SK-N-SH (cell line): ENCODE data around the gene LMAN1L. TPM values are rescaled to one million over a fixed set of nuclear protein-coding genes. Genes with fewer than 3 reads are reported as not detected.
A peak's percentile ranks its signal among the peaks of the same experiment; 100 is the strongest.

Source experiments
- CTCF ChIA-PET: fragments of 300-600, 350-600 bp; formaldehyde crosslinking; extraction: SDS; loops from one replicate; lab custom pipeline; 2021; lab: Yijun Ruan, JAX
- POLR2A ChIA-PET: fragments of 350-600 bp; sonication (Branson Sonifier 250); formaldehyde crosslinking; extraction: SDS; loops from one replicate; lab custom pipeline; 2020; ENCODE audit warnings: antibody characterized with exemption, inconsistent platforms; lab: Yijun Ruan, JAX
- DNase-seq: peaks from one replicate; pipeline ENCODE4 v3.0.0; 2012
- H2AFZ ChIP-seq: fragments of 200-600 bp; sonication (generic); 2 replicates; pipeline ENCODE4 v1.8.1; 2016; ENCODE audit warnings: antibody characterized with exemption, mild to moderate bottlenecking, low read depth
- H3F3A ChIP-seq: fragments of 200-600 bp; sonication (generic); replicated peaks from 2 replicates; pipeline ENCODE3; 2016; ENCODE audit warnings: antibody characterized with exemption, mild to moderate bottlenecking; ENCODE audit not compliant: insufficient read depth
- H3K27ac ChIP-seq, 2 experiments: fragments of 200-500 bp in 1 of 2; fragments of 200-600 bp in 1 of 2; sonication (Bioruptor generic) in 1 of 2; sonication (generic), shearing (Covaris generic) in 1 of 2; 2 replicates each; pipeline versions ENCODE4 v1.5.1 to v1.6.1; 2014 to 2016; ENCODE audit warnings: low read depth in 2 of 2, inconsistent platforms in 1 of 2, low read length in 1 of 2, mild to moderate bottlenecking in 1 of 2, mixed read lengths in 1 of 2
- H3K27me3 ChIP-seq: fragments of 200-600 bp; sonication (generic), shearing (Covaris generic); 2 replicates; pipeline ENCODE4 v1.6.1; 2016; ENCODE audit warnings: mixed run types; ENCODE audit not compliant: insufficient read depth
- H3K36me3 ChIP-seq, 2 experiments: fragments of 200-500 bp in 1 of 2; fragments of 200-600 bp in 1 of 2; sonication (Bioruptor generic) in 1 of 2; sonication (generic) in 1 of 2; replicated peaks in 1 of 2; 2 replicates each; pipeline versions ENCODE3 to v1.5.1; 2014 to 2016; ENCODE audit warnings: low read length in 1 of 2, mild to moderate bottlenecking in 1 of 2; ENCODE audit not compliant: insufficient read depth in 2 of 2, control insufficient read depth in 1 of 2
- H3K4me1 ChIP-seq, 2 experiments: fragments of 200-500 bp in 1 of 2; fragments of 200-600 bp in 1 of 2; sonication (Bioruptor generic) in 1 of 2; sonication (generic), shearing (Covaris generic) in 1 of 2; 2 replicates each; pipeline versions ENCODE4 v1.5.1 to v1.6.1; 2014 to 2016; ENCODE audit warnings: low read depth in 1 of 2, low read length in 1 of 2, mixed run types in 1 of 2; ENCODE audit not compliant: insufficient read depth in 2 of 2, control insufficient read depth in 1 of 2
- H3K4me2 ChIP-seq: fragments of 200-600 bp; sonication (generic), shearing (Covaris generic); 2 replicates; pipeline ENCODE4 v1.6.1; 2017; ENCODE audit warnings: mixed run types
- H3K4me3 ChIP-seq, 2 experiments: fragments of 200-500 bp in 1 of 2; fragments of 200-600 bp in 1 of 2; sonication (Bioruptor generic) in 1 of 2; sonication (generic), shearing (Covaris generic) in 1 of 2; 2 replicates each; pipeline versions ENCODE4 v1.5.1 to v1.8.1; 2014 to 2016; ENCODE audit warnings: low read depth in 2 of 2, inconsistent platforms in 1 of 2, low read length in 1 of 2, mild to moderate bottlenecking in 1 of 2, mixed read lengths in 1 of 2, moderate library complexity in 1 of 2
- H3K79me2 ChIP-seq: fragments of 200-600 bp; sonication (generic); 2 replicates; pipeline ENCODE4 v1.8.1; 2017; ENCODE audit warnings: mild to moderate bottlenecking; ENCODE audit not compliant: insufficient read depth
- H3K9ac ChIP-seq: fragments of 200-600 bp; sonication (generic); 2 replicates; pipeline ENCODE4 v1.6.1; 2017; ENCODE audit warnings: mixed run types
- H3K9me2 ChIP-seq: fragments of 200-600 bp; sonication (generic); 2 replicates; pipeline ENCODE4 v1.6.1; 2017; ENCODE audit warnings: mixed run types
- H3K9me3 ChIP-seq: fragments of 200-600 bp; sonication (generic); 2 replicates; pipeline ENCODE4 v1.6.1; 2017; ENCODE audit warnings: mixed run types, mild to moderate bottlenecking, moderate library complexity
- H4K20me1 ChIP-seq: fragments of 200-600 bp; sonication (generic); 2 replicates; pipeline ENCODE4 v1.6.1; 2017; ENCODE audit warnings: mild to moderate bottlenecking, mixed run types; ENCODE audit not compliant: insufficient read depth
- POLR2AphosphoS5 ChIP-seq: IDR thresholded peaks from 2 replicates; pipeline ENCODE4 v1.6.1; 2012; ENCODE audit warnings: low read depth, low read length
- USF1 ChIP-seq: IDR thresholded peaks from 2 replicates; pipeline ENCODE4 v1.4.0; 2012; ENCODE audit warnings: low read depth, borderline replicate concordance
- WGBS: methylation state at CpG from one replicate; pipeline ENCODE4 v1.1.6; 2017; ENCODE audit warnings: low lambda C conversion rate; 5-methylcytosine and 5-hydroxymethylcytosine counted together
- polyA plus RNA-seq, 3 experiments: library from polyadenylated mRNA; depleted of rRNA; stranded (reverse); fragments of >200 nt; gene quantifications; 2 replicates each; pipeline ENCODE4 v1.2.3, GENCODE V29; 2012
- TF ChIP-seq, protein P1 (sequence below): fragments of 200-600 bp; sonication (generic); IDR thresholded peaks from 2 replicates; pipeline ENCODE4 v1.6.1; 2017; ENCODE audit warnings: antibody characterized with exemption, mild to moderate bottlenecking, moderate library complexity
- TF ChIP-seq, protein P2 (sequence below): IDR thresholded peaks from 2 replicates; pipeline ENCODE4 v1.6.1; 2012; ENCODE audit warnings: mild to moderate bottlenecking, low read depth, low read length, moderate library complexity
- TF ChIP-seq, protein P3 (sequence below): IDR thresholded peaks from 2 replicates; pipeline ENCODE4; 2012

Gene LMAN1L
- polyA plus RNA-seq, 1 of the 3 experiments (the other 2 are of a cell fraction), result 0.02 TPM

DNA sequence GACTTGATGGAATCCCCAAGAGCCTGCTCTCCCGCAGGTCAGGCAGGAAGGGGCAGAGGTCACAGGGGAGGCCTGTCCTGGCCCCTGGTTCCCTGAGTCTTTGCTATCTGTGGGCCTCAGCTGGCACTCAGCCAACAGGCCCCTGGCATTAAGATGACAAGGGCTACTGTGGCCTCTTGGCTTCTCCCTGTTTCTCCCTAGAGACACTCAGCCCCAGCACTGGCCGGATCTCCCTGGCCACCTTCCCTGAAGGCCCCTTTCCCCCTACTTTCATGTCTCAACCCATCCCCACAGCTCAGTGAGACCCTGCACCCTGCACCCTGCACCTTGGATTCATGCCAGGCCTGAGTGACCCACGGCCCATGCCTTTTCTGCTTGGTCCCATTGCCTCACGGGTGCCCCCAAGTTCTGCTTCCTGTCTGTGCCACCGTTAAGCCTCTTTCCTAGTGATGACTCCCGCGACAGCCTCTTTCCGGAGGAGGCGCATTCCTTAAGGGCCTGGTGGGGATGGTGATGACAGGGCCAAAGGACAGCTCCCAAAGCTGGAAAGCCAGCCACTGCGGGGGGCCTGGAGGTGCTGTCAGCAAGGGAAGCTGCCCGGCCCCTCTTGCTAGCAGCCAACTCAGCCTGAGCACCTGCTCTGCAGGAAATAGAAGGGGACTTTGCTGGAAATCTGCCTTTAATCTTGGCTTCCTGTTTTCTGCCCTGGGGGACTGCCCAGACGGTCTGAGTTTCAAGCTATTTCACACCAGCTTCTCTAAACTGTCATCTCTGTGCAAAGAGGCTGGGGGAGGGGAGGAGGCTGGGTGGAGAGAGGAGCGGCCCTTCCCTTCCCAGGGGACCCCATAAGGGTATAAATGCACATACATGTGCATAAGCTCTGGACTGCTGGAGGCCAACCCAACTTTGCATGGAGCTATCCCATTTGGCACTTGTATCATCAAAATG is 35.5 kb upstream of the LMAN1L start:
- H3K4me1 ChIP-seq, result peaks cover 3 to 20% of the 10 kb centered on the region in 2 experiments; a peak in 2 of 4 replicates
- H3K4me3 ChIP-seq, result no peak overlapping the region
- no peak overlapping the region for H3K4me2 ChIP-seq
- WGBS, result 68% methylated on average over 13 of the region's 13 CpGs
- no peaks in the 10 kb centered on the region for H3K9me2 ChIP-seq
- H3K27me3 ChIP-seq, result no peaks in the 10 kb centered on the region
- no peaks in the 10 kb centered on the region for H3K9me3 ChIP-seq
- no peak overlapping the region for H2AFZ ChIP-seq
- ChIA-PET POLR2A (interaction anchor here (0.5 to 1.2 kb wide), 4 partner anchors 128 to 220 kb away, joined by 3 to 4 read pairs (median 4); partner anchors contain the start of gene SCAMP5), CTCF (interaction anchor here (0.6 to 24.3 kb wide), 14 partner anchors 7 to 178 kb away, joined by 3 to 1109 read pairs (median 6); partner anchors contain the start of gene CLK3)
- no peaks in the 10 kb centered on the region for H4K20me1 ChIP-seq
- no peak overlapping the region for H3K9ac ChIP-seq
- TF ChIP-seq, protein P1, sequence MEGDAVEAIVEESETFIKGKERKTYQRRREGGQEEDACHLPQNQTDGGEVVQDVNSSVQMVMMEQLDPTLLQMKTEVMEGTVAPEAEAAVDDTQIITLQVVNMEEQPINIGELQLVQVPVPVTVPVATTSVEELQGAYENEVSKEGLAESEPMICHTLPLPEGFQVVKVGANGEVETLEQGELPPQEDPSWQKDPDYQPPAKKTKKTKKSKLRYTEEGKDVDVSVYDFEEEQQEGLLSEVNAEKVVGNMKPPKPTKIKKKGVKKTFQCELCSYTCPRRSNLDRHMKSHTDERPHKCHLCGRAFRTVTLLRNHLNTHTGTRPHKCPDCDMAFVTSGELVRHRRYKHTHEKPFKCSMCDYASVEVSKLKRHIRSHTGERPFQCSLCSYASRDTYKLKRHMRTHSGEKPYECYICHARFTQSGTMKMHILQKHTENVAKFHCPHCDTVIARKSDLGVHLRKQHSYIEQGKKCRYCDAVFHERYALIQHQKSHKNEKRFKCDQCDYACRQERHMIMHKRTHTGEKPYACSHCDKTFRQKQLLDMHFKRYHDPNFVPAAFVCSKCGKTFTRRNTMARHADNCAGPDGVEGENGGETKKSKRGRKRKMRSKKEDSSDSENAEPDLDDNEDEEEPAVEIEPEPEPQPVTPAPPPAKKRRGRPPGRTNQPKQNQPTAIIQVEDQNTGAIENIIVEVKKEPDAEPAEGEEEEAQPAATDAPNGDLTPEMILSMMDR, result no peak
- TF ChIP-seq, protein P2, sequence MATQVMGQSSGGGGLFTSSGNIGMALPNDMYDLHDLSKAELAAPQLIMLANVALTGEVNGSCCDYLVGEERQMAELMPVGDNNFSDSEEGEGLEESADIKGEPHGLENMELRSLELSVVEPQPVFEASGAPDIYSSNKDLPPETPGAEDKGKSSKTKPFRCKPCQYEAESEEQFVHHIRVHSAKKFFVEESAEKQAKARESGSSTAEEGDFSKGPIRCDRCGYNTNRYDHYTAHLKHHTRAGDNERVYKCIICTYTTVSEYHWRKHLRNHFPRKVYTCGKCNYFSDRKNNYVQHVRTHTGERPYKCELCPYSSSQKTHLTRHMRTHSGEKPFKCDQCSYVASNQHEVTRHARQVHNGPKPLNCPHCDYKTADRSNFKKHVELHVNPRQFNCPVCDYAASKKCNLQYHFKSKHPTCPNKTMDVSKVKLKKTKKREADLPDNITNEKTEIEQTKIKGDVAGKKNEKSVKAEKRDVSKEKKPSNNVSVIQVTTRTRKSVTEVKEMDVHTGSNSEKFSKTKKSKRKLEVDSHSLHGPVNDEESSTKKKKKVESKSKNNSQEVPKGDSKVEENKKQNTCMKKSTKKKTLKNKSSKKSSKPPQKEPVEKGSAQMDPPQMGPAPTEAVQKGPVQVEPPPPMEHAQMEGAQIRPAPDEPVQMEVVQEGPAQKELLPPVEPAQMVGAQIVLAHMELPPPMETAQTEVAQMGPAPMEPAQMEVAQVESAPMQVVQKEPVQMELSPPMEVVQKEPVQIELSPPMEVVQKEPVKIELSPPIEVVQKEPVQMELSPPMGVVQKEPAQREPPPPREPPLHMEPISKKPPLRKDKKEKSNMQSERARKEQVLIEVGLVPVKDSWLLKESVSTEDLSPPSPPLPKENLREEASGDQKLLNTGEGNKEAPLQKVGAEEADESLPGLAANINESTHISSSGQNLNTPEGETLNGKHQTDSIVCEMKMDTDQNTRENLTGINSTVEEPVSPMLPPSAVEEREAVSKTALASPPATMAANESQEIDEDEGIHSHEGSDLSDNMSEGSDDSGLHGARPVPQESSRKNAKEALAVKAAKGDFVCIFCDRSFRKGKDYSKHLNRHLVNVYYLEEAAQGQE, result no peak
- TF ChIP-seq, protein P3, sequence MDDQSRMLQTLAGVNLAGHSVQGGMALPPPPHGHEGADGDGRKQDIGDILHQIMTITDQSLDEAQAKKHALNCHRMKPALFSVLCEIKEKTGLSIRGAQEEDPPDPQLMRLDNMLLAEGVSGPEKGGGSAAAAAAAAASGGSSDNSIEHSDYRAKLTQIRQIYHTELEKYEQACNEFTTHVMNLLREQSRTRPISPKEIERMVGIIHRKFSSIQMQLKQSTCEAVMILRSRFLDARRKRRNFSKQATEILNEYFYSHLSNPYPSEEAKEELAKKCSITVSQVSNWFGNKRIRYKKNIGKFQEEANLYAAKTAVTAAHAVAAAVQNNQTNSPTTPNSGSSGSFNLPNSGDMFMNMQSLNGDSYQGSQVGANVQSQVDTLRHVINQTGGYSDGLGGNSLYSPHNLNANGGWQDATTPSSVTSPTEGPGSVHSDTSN, result no peak
- TF ChIP-seq USF1 (no peak), POLR2AphosphoS5 (no peak)
- peaks cover 3% of the 10 kb centered on the region for H3F3A ChIP-seq
- DNase-seq, result peak; percentile 54
- H3K27ac ChIP-seq, result no peak overlapping the region; a peak in 1 of 4 replicates
- H3K36me3 ChIP-seq, result no peaks in the 10 kb centered on the region
- H3K79me2 ChIP-seq, result no peaks in the 10 kb centered on the region
